ENCODE measurements around the gene IRS2. TPM values are rescaled to one million over a fixed set of nuclear protein-coding genes. Genes with fewer than 3 reads are reported as not detected.

The IRS2 gene
- total and polyA plus RNA-seq, 2 donors (not counting 3 experiments of a cell fraction or from before 2014, with no cell fraction given): 1.6 to 4.4 TPM

DNA sequence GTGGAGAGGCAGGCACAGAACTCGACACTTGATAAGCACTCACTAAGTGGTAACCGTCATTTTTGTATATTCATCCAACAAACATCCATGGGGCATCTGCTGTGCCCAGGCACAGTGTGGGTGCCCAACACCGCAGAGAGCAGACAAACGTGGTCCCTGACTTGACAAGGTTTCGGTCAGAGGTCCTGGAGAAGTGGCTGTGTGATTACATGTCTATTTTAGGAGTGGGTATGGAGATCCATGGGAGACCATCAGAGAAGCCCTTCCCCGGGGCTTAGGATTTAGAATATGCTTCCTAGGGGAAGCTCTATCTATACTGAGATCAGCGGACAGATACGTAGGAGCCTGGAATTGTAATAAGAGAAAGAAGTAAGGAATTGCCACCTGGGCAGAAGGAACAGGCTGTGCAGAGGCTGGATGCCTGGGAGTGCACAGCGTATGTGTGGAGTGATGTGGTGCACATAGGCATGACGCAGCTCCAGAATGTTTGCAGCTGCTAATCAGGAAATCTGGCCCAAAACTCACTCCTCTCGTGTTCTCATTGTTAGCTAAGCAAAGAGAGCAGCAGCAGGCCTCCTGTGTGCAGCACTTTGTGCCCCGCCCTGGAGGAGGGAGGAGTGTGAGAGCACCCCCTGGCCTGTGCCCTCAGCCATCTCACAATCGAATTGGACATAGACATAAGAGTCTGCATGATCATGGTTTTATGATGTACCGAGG, 23.0 kb upstream of the IRS2 start:
- no peaks in the 10 kb centered on the region for H3K4me1 ChIP-seq (ENCODE audit: control insufficient read depth, extremely low read depth, insufficient read depth, low read length)
- H3K9ac ChIP-seq (replicated peaks; ENCODE audit: extremely low read depth, insufficient read depth, low read length): no peak overlapping the region
- POLR2A ChIA-PET: no interaction called here
- no peaks in the 10 kb centered on the region for H4K20me1 ChIP-seq (replicated peaks; ENCODE audit: control insufficient read depth, extremely low read depth, insufficient read depth, low read length)
- CTCF ChIA-PET: no interaction called here
- no peak overlapping the region for H3K4me3 ChIP-seq (replicated peaks in 1 of 3; ENCODE audit: insufficient read depth in 1 of 3, low read depth in 1 of 3, low read length in 3 of 3)
- H3K9me3 ChIP-seq (replicated peaks; ENCODE audit: control insufficient read depth, insufficient read depth, low read length): no peaks in the 10 kb centered on the region
- no peaks in the 10 kb centered on the region for H3K27me3 ChIP-seq (ENCODE audit: control insufficient read depth in 2 of 2, insufficient read depth in 2 of 2, low read length in 2 of 2)
- dilution Hi-C loops (cut with MboI; ENCODE audit: extremely low pct_ligation_motif_present, low sequenced_read_pairs): no loop called here
- no peak overlapping the region for H2AFZ ChIP-seq (ENCODE audit: low read depth, low read length)
- FAIRE-seq (no peak), DNase-seq (ENCODE audit: low read depth, low spot score) (no peak)
- no peaks in the 10 kb centered on the region for H3K79me2 ChIP-seq (ENCODE audit: control insufficient read depth, insufficient read depth, low read length)
- no peak overlapping the region for H3K27ac ChIP-seq (ENCODE audit: insufficient read depth, low read depth, low read length)
- H3K9me1 ChIP-seq (replicated peaks; ENCODE audit: control insufficient read depth, extremely low read depth, insufficient read depth, low read length): no peaks in the 10 kb centered on the region
- H3K4me2 ChIP-seq (ENCODE audit: insufficient read depth, low read length): no peak overlapping the region
- H3K36me3 ChIP-seq (ENCODE audit: control insufficient read depth in 2 of 2, extremely low read depth in 1 of 2, insufficient read depth in 2 of 2, low read length in 2 of 2): no peaks in the 10 kb centered on the region
- TF ChIP-seq MAX (IDR thresholded peaks at IDR 0.05; ENCODE audit: insufficient read depth, insufficient read length): no peak
- no peak for TF ChIP-seq FOS (IDR thresholded peaks at IDR 0.05; ENCODE audit: borderline replicate concordance, insufficient read depth, low read length)
- no peak for TF ChIP-seq POLR2A (IDR thresholded peaks at IDR 0.05; ENCODE audit: low read depth, low read length)
- no peak for TF ChIP-seq EZH2 (IDR thresholded peaks at IDR 0.05; ENCODE audit: borderline replicate concordance, low read depth, low read length, severe bottlenecking)
- no peak for TF ChIP-seq MYC (IDR thresholded peaks at IDR 0.05; ENCODE audit: low read depth, low read length)
- no peak for TF ChIP-seq POLR2AphosphoS5 (IDR thresholded peaks at IDR 0.05; ENCODE audit: insufficient read depth, low read depth, low read length)
- TF ChIP-seq GATA2 (IDR thresholded peaks at IDR 0.05; ENCODE audit: insufficient read depth, insufficient read length, low read depth, low read length): no peak
- TF ChIP-seq, protein P1, sequence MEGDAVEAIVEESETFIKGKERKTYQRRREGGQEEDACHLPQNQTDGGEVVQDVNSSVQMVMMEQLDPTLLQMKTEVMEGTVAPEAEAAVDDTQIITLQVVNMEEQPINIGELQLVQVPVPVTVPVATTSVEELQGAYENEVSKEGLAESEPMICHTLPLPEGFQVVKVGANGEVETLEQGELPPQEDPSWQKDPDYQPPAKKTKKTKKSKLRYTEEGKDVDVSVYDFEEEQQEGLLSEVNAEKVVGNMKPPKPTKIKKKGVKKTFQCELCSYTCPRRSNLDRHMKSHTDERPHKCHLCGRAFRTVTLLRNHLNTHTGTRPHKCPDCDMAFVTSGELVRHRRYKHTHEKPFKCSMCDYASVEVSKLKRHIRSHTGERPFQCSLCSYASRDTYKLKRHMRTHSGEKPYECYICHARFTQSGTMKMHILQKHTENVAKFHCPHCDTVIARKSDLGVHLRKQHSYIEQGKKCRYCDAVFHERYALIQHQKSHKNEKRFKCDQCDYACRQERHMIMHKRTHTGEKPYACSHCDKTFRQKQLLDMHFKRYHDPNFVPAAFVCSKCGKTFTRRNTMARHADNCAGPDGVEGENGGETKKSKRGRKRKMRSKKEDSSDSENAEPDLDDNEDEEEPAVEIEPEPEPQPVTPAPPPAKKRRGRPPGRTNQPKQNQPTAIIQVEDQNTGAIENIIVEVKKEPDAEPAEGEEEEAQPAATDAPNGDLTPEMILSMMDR (IDR thresholded peaks at IDR 0.05; ENCODE audit: extremely low read depth in 1 of 2, insufficient read depth in 1 of 2, low read depth in 1 of 2, low read length in 2 of 2): no peak
- TF ChIP-seq JUN (IDR thresholded peaks at IDR 0.05; ENCODE audit: borderline replicate concordance, insufficient read depth, insufficient read length, low read depth): no peak
- intact Hi-C loops (cut with micrococcal nuclease): no loop called here
- BruUV-seq (replicated peaks): no TSS peak
